Neuronal stem cell (in vitro differentiated cells): ENCODE results near the gene PIK3C2B.
A peak's percentile ranks its signal among the peaks of the same experiment; 100 is the strongest.

Experiments used
- DNase-seq: peaks from one replicate; pipeline ENCODE4 v3.0.0-alpha.2; 2013; ENCODE audit warnings: low spot score
- H2AFZ ChIP-seq: one replicate; pipeline ENCODE4 v1.6.1; 2013; ENCODE audit warnings: mild to moderate bottlenecking, low read length, inconsistent platforms
- H2AK5ac ChIP-seq: 2 replicates; pipeline ENCODE4 v1.6.1; 2013; ENCODE audit warnings: low read depth, mild to moderate bottlenecking, inconsistent platforms, low read length, moderate library complexity, mixed read lengths
- H2BK120ac ChIP-seq: 2 replicates; pipeline ENCODE4 v1.6.1; 2013; ENCODE audit warnings: low read depth, mild to moderate bottlenecking, inconsistent platforms, low read length, moderate library complexity, mixed read lengths
- H2BK12ac ChIP-seq: one replicate; pipeline ENCODE4 v1.6.1; 2013; ENCODE audit warnings: low read length, inconsistent platforms
- H2BK15ac ChIP-seq: 2 replicates; pipeline ENCODE4 v1.6.1; 2013; ENCODE audit warnings: mild to moderate bottlenecking, low read length, inconsistent platforms, mixed read lengths
- H2BK5ac ChIP-seq: one replicate; pipeline ENCODE4 v1.6.1; 2013; ENCODE audit warnings: inconsistent platforms, mild to moderate bottlenecking, low read length, moderate library complexity
- H3K14ac ChIP-seq: one replicate; pipeline ENCODE4 v1.6.1; 2013; ENCODE audit warnings: low read length, inconsistent platforms
- H3K18ac ChIP-seq: 2 replicates; pipeline ENCODE4 v1.6.1; 2013; ENCODE audit warnings: low read length, inconsistent platforms
- H3K23ac ChIP-seq: 2 replicates; pipeline ENCODE4 v1.6.1; 2013; ENCODE audit warnings: low read depth, mild to moderate bottlenecking, mixed read lengths, low read length, inconsistent platforms; ENCODE audit not compliant: poor library complexity
- H3K27ac ChIP-seq: replicated peaks from 3 replicates; pipeline ENCODE4 v1.5.1; 2013; ENCODE audit warnings: low read length, inconsistent platforms
- H3K27me3 ChIP-seq, 3 experiments: 2 replicates each; pipeline ENCODE4 v1.6.1; 2013; ENCODE audit warnings: low read length in 3 of 3, mild to moderate bottlenecking in 2 of 3, inconsistent platforms in 1 of 3, low read depth in 1 of 3, mixed read lengths in 1 of 3, moderate library complexity in 1 of 3; ENCODE audit not compliant: control insufficient read depth in 3 of 3, insufficient read depth in 3 of 3
- H3K36me3 ChIP-seq, 2 donors: replicated peaks in 1 of 2; 2 replicates each; pipeline ENCODE4 v1.6.1; 2013; ENCODE audit warnings: low read length in 2 of 2; ENCODE audit not compliant: control insufficient read depth in 2 of 2, insufficient read depth in 2 of 2
- H3K4ac ChIP-seq: 2 replicates; pipeline ENCODE4 v1.6.1; 2013; ENCODE audit warnings: inconsistent platforms, mild to moderate bottlenecking, low read length, moderate library complexity
- H3K4me1 ChIP-seq, 2 donors: 1 replicate in 1 of 2; 2 replicates in 1 of 2; pipeline ENCODE4 v1.6.1; 2013; ENCODE audit warnings: low read length in 2 of 2, low read depth in 1 of 2; ENCODE audit not compliant: control insufficient read depth in 2 of 2, insufficient read depth in 1 of 2
- H3K4me2 ChIP-seq: one replicate; pipeline ENCODE4 v1.6.1; 2013; ENCODE audit warnings: mild to moderate bottlenecking, low read length, inconsistent platforms; ENCODE audit not compliant: insufficient read depth, poor library complexity, severe bottlenecking
- H3K4me3 ChIP-seq, 2 donors: 2 replicates each; pipeline ENCODE4 v1.5.1; 2013; ENCODE audit warnings: low read length in 2 of 2, mild to moderate bottlenecking in 2 of 2, inconsistent platforms in 1 of 2, moderate library complexity in 1 of 2
- H3K79me1 ChIP-seq: one replicate; pipeline ENCODE4 v1.6.1; 2013; ENCODE audit warnings: low read depth, mild to moderate bottlenecking, inconsistent platforms, low read length, moderate library complexity
- H3K9ac ChIP-seq: one replicate; pipeline ENCODE4 v1.6.1; 2013; ENCODE audit warnings: mild to moderate bottlenecking, low read depth, low read length, inconsistent platforms; ENCODE audit not compliant: poor library complexity
- H3K9me3 ChIP-seq, 2 donors: replicated peaks in 1 of 2; 2 replicates each; pipeline versions ENCODE3 to v1.6.1; 2013; ENCODE audit warnings: low read length in 2 of 2, mild to moderate bottlenecking in 2 of 2, inconsistent platforms in 1 of 2, low read depth in 1 of 2, mixed read lengths in 1 of 2, moderate library complexity in 1 of 2; ENCODE audit not compliant: control insufficient read depth in 2 of 2, insufficient read depth in 1 of 2
- H4K8ac ChIP-seq: one replicate; pipeline ENCODE4 v1.6.1; 2013; ENCODE audit warnings: low read depth, mild to moderate bottlenecking, inconsistent platforms, low read length, moderate library complexity
- H4K91ac ChIP-seq: one replicate; pipeline ENCODE4 v1.6.1; 2013; ENCODE audit warnings: low read length, low read depth, mild to moderate bottlenecking, inconsistent platforms; ENCODE audit not compliant: poor library complexity
- WGBS, 2 donors: extraction: QIAGEN DNeasy Blood & Tissue Kit; methylation state at CpG; one replicate each; pipeline ENCODE4 v1.1.7; 2013; ENCODE audit warnings: missing lambda C conversion rate in 2 of 2, mixed read lengths in 1 of 2; ENCODE audit not compliant: insufficient read length in 2 of 2, insufficient replicate concordance in 1 of 2; ENCODE audit errors: extremely low coverage in 2 of 2; 5-methylcytosine and 5-hydroxymethylcytosine counted together

The PIK3C2B gene

GRCh38 chr1:204503122-204503912 is 8.7 kb upstream of the PIK3C2B start:
- Histone ChIP-seq H2AFZ (peak overlapping the region; percentile 79), H2BK120ac (no peak overlapping the region), H4K91ac (no peak overlapping the region), H2BK5ac (no peak overlapping the region), H3K36me3 (no peaks in the 10 kb centered on the region), H3K23ac (no peak overlapping the region), H3K27me3 (no peaks in the 10 kb centered on the region), H3K14ac (no peak overlapping the region), H3K27ac (no peak overlapping the region), H2BK12ac (no peak overlapping the region), H3K79me1 (no peaks in the 10 kb centered on the region), H3K9ac (no peak overlapping the region), H2AK5ac (no peak overlapping the region), H3K4me2 (no peak overlapping the region), H3K18ac (no peak overlapping the region), H3K9me3 (no peaks in the 10 kb centered on the region), H4K8ac (no peak overlapping the region), H3K4ac (no peak overlapping the region), H3K4me3 (peak overlapping the region in 1 of 2 donors; percentile 31), H2BK15ac (no peak overlapping the region), H3K4me1 (peaks cover 3 to 8% of the 10 kb centered on the region in 2 donors)
- no CpG with 5 or more reads among the region's 7 CpGs for WGBS, 2 donors
- peak; percentile 69 for DNase-seq

- H3K23ac ChIP-seq: no peak overlapping the region
- H3K79me1 ChIP-seq: no peaks in the 10 kb centered on the region
- no peak overlapping the region for H2BK5ac ChIP-seq
- H3K14ac ChIP-seq: no peak overlapping the region
- no CpG with 5 or more reads among the region's 6 CpGs for WGBS, 2 donors
- no peak overlapping the region for H3K4me2 ChIP-seq
- H4K8ac ChIP-seq: no peak overlapping the region
- no peak overlapping the region for H2AFZ ChIP-seq
- no peak overlapping the region for H3K27ac ChIP-seq
- no peak overlapping the region for H3K4ac ChIP-seq
- H4K91ac ChIP-seq: no peak overlapping the region
- H3K18ac ChIP-seq: no peak overlapping the region
- no peaks in the 10 kb centered on the region for H3K9me3 ChIP-seq
- H2BK15ac ChIP-seq: no peak overlapping the region
- H2BK12ac ChIP-seq: no peak overlapping the region
- no peak for DNase-seq
- H2BK120ac ChIP-seq: no peak overlapping the region
- no peak overlapping the region for H3K4me3 ChIP-seq
- H3K36me3 ChIP-seq: no peaks in the 10 kb centered on the region
- no peak overlapping the region for H3K9ac ChIP-seq
- H2AK5ac ChIP-seq: no peak overlapping the region
- H3K4me1 ChIP-seq: peaks cover 3 to 8% of the 10 kb centered on the region in 2 donors
- peaks cover 0 to 7% (median 0%) of the 10 kb centered on the region in 3 experiments for H3K27me3 ChIP-seq
These were observed 7.6 kb upstream of the PIK3C2B start for GRCh38 chr1:204502241-204502640.

- Histone ChIP-seq H2BK15ac (no peak overlapping the region), H3K79me1 (no peaks in the 10 kb centered on the region), H3K4me3 (no peak overlapping the region), H3K4ac (no peak overlapping the region), H3K23ac (no peak overlapping the region), H3K4me1 (peaks cover 3 to 11% of the 10 kb centered on the region in 2 donors), H3K9ac (no peak overlapping the region), H2BK120ac (no peak overlapping the region), H3K9me3 (no peaks in the 10 kb centered on the region), H3K27ac (no peak overlapping the region), H3K4me2 (no peak overlapping the region), H3K27me3 (peaks cover 0 to 12% (median 2%) of the 10 kb centered on the region in 3 experiments), H2AK5ac (no peak overlapping the region), H2BK5ac (no peak overlapping the region), H3K18ac (no peak overlapping the region), H2AFZ (no peak overlapping the region), H2BK12ac (no peak overlapping the region), H3K14ac (no peak overlapping the region), H4K91ac (no peak overlapping the region), H4K8ac (no peak overlapping the region), H3K36me3 (no peaks in the 10 kb centered on the region)
- WGBS, 2 donors: no CpG with 5 or more reads among the region's 7 CpGs
- DNase-seq: no peak
These were observed 5.2 kb upstream of the PIK3C2B start for GRCh38 chr1:204499511-204500468.

GRCh38 chr1:204498981-204499380 is 4.4 kb upstream of the PIK3C2B start:
- Histone ChIP-seq H4K91ac (no peak overlapping the region), H3K9ac (no peak overlapping the region), H3K23ac (no peak overlapping the region), H3K4me1 (peaks cover 3 to 10% of the 10 kb centered on the region in 2 donors), H3K4ac (no peak overlapping the region), H3K9me3 (no peaks in the 10 kb centered on the region), H3K18ac (no peak overlapping the region), H4K8ac (no peak overlapping the region), H2BK120ac (no peak overlapping the region), H2AK5ac (no peak overlapping the region), H2BK5ac (no peak overlapping the region), H2BK12ac (no peak overlapping the region), H2BK15ac (no peak overlapping the region), H3K27me3 (peaks cover 0 to 12% (median 2%) of the 10 kb centered on the region in 3 experiments), H2AFZ (no peak overlapping the region), H3K36me3 (no peaks in the 10 kb centered on the region), H3K4me2 (no peak overlapping the region), H3K79me1 (peaks cover 2% of the 10 kb centered on the region), H3K4me3 (no peak overlapping the region), H3K27ac (no peak overlapping the region), H3K14ac (no peak overlapping the region)
- DNase-seq: no peak
- WGBS, 2 donors: no CpG with 5 or more reads among the region's 3 CpGs
